GM19452 (cell line): ENCODE results near the gene TLN1.

Source experiments
- ATAC-seq: cut with Tn5 transposase; IDR thresholded peaks from one replicate; pipeline ENCODE4 v1.9.1; 2021; ENCODE audit not compliant: unreplicated experiment

Gene TLN1

GRCh38 chr9:35753466-35753865 lies 21.5 kb upstream of the TLN1 start:
- no peak for ATAC-seq

- ATAC-seq: no peak
These were observed 18.2 kb upstream of the TLN1 start for GRCh38 chr9:35750256-35750531.

- ATAC-seq: peak; percentile 25
These were observed 17.7 kb upstream of the TLN1 start for GRCh38 chr9:35749515-35750255.

- peak; percentile 86 for ATAC-seq
These were observed 17.0 kb upstream of the TLN1 start, which contains the start of the genes GBA2 and RGP1 for GRCh38 chr9:35748858-35749514. Gene GBA2 (minus strand): TSS chr9:35749228. CDS start chr9:35748704, 524 bp downstream. Gene RGP1 (plus strand): TSS chr9:35749287. CDS start chr9:35749756, 469 bp downstream.

- no peak for ATAC-seq
These were observed 16.4 kb upstream of the TLN1 start for GRCh38 chr9:35748242-35748857.

- no peak for ATAC-seq
These were observed 14.6 kb upstream of the TLN1 start for GRCh38 chr9:35746583-35746982.

- no peak for ATAC-seq
These were observed 13.6 kb upstream of the TLN1 start for GRCh38 chr9:35745569-35745968.

- no peak for ATAC-seq
These were observed 12.0 kb upstream of the TLN1 start for GRCh38 chr9:35743880-35744518.

GRCh38 chr9:35743452-35743851 lies 11.5 kb upstream of the TLN1 start:
- no peak for ATAC-seq

GRCh38 chr9:35741740-35742139 lies 9.7 kb upstream of the TLN1 start:
- ATAC-seq: no peak

GRCh38 chr9:35740243-35740642 lies 8.2 kb upstream of the TLN1 start:
- ATAC-seq: no peak

GRCh38 chr9:35738924-35739323 lies 6.9 kb upstream of the TLN1 start:
- ATAC-seq: no peak

- ATAC-seq: no peak
These were observed 6.2 kb upstream of the TLN1 start for GRCh38 chr9:35738186-35738585.

- no peak for ATAC-seq
These were observed 5.1 kb upstream of the TLN1 start for GRCh38 chr9:35737143-35737542.

- ATAC-seq: no peak
These were observed 4.2 kb upstream of the TLN1 start for GRCh38 chr9:35736201-35736633.

GRCh38 chr9:35734096-35734495 lies 2.1 kb upstream of the TLN1 start:
- ATAC-seq: no peak

- ATAC-seq: peak; percentile 1
These were observed 976 bp upstream of the TLN1 start for GRCh38 chr9:35732800-35733541.

GRCh38 chr9:35731415-35732184 lies 395 bp downstream of the TLN1 start:
- peak; percentile 0 for ATAC-seq

- no peak for ATAC-seq
These were observed 1.5 kb downstream of the TLN1 start for GRCh38 chr9:35730486-35730854.
